ENCODE data around the gene INAFM1.
A peak's percentile ranks its signal among the peaks of the same experiment; 100 is the strongest.
"Not testable (repeated sequence)": the region's sequence is repeated elsewhere in the genome, so short reads cannot be mapped to it uniquely, and the experiment has no call there.

The INAFM1 gene

DNA sequence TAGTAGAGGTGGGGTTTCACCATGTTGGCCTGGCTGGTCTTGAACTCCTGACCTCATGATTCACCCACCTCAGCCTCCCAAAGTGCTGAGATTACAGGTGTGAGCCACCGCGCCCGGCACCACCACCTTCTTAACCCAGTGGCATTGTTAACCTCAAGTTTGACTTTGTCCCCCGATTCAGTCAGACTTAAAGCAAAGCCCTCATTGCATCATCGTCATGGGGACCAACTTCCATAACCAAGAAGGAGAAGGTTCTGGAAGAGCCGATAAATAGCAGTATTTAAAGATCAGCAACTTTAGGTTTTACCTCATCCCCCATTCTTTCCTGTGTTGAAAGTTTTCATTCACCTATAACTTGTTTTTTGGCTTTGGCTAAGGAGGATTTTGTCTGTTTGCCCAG lies 6.7 kb upstream of the INAFM1 start:
- no peak for DNase-seq

GRCh38 chr19:47269596-47269995 lies 5.1 kb upstream of the INAFM1 start:
- no peak for DNase-seq

- no peak for DNase-seq
These were observed 4.3 kb upstream of the INAFM1 start for GRCh38 chr19:47270408-47270807.

- DNase-seq: no peak
These were observed 2.7 kb upstream of the INAFM1 start for GRCh38 chr19:47271949-47272348.

DNA sequence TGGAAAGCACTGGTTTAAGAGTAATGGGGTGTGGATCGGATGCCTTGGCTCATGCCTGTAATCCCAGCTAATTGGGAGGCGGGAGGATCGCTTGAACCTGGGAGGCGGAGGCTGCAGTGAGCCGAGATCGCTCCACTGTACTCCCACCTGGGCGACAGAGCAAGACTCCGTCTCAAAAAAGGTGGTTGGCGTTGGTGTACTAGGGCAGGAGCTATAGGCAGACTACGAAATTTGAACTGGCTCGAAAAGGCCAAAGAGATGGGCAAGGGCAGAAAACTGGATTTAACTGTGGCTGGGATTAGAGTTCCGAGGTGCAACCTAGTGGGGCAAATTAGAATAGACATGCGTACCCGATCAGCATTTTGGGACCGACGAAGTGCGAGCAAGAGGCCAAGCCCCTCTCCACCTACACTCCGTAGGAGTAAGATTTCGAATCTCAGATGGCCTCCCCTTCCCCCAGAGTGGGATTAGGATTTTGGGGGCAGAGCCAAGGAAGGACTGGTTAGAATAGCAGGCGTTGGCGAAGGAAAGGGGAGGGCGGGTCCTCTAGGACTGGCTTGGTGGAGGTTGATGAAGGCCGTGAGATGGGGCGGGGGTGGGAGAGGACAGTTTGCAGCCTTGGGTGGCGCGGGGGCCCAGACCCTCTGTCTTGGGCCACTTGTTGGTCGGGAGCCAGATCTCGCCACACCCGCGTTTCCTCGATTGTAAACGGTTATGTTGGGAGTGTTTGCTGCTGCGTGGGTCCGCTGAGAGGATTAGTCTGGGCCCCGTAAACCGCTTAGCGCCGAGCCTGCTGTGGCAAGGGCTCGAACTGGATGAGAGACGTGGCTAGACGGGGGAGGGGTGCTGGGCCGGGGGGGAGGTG lies 2.0 kb upstream of the INAFM1 start:
- DNase-seq: no peak

DNA sequence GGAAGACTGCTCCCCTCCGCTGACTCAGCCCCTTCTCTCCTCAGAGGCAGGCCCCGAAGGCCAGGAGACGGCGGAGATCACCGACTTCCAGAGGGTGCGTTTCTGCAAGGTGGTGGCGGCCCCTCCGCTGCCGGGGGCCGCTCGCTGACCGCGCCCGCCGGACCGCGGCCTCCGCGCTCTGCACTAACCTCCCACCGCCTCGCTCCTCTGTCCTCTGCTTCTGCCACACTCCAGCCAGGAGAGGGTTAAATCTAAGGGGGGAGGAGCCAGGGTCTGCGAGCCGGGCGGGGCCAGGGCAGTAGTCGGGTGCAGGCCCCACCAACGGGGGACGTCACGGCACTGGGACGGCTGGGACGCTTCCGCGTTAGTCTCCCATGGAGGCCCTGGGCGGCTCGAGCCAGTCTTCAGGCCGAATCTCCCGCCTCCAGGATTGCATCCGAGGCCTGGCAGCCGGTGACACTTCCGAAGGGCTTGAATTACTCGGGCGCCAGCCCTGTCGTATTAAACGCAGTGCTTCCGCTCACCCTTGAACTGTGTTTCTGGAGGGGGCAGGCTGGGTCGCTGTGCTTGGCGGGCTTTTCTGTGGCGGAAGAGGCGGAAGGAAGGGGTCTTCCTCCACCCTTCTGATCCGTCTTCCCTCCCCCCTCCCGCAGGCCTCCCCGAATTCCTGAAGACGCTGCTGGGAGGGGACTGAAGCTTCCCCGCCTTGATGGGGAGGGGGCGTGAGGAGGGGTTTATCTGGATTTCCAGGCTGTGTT lies 1.2 kb upstream of the INAFM1 start:
- peak; percentile 78 to 96 (median 84) for DNase-seq

GRCh38 chr19:47274891-47275761 lies 441 bp downstream of the INAFM1 start:
- DNase-seq: no peak

- no peak for DNase-seq
These were observed 1.2 kb downstream of the INAFM1 start for GRCh38 chr19:47275791-47276461.

DNA sequence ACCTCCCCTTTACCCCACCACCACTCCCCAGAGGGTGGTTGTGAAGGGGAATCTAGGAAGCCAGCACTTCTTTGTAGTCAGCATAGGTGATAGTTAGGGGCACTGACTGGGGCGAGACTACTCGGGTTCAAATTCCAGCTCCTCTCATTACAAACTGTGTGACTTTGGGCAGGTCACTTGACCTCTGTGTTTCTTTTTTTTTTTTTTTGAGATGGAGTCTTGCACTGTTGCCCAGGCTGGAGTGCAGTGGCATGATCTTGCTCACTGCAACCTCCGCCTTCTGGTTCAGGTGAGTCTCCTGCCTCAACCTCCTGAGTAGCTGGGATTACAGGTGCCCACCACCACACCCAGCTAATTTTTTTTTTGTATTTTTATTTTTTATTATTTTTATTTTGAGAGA lies 1.8 kb downstream of the INAFM1 start:
- not testable (repeated sequence) for DNase-seq

GRCh38 chr19:47280183-47280797 lies 5.6 kb downstream of the INAFM1 start:
- peak in 4 of 5 experiments; percentile 17 to 62 (median 48) for DNase-seq

- no peak for DNase-seq
These were observed 8.8 kb downstream of the INAFM1 start for GRCh38 chr19:47283405-47284059.

DNA sequence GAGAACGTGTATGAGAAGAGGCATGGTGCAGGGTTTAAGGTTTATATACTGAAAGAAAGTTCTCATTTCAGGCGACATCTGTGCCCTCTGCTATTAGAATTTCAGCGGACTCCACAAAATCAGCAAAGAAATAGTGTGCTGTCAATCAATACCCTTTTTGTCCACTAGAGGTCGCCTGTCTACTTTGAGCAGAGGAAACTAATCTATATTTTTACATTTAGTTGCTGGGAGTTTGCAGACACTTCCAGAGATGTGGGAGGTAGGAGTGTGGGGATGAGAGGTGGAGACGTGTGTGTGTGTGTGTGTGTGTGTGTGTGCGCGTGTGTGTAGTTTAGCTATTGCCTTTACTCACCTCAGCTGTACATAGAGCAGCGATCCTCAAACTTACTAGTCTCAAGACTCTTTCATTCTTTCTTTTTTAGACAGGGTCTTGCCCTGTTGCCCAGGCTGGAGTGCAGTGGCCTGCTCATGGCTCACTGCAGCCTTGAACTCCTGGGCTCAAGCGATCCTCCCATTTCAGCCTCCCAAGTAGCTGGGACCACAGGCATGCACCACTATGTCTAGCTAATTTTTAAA lies 9.7 kb downstream of the INAFM1 start:
- peak in 2 of 5 experiments; percentile 24 to 61 for DNase-seq

- peak in 4 of 5 experiments; percentile 47 to 76 (median 61) for DNase-seq
These were observed 21.4 kb downstream of the INAFM1 start for GRCh38 chr19:47296036-47296435.

GRCh38 chr19:47300867-47301266 lies 26.2 kb downstream of the INAFM1 start:
- DNase-seq: not testable (repeated sequence)

DNA sequence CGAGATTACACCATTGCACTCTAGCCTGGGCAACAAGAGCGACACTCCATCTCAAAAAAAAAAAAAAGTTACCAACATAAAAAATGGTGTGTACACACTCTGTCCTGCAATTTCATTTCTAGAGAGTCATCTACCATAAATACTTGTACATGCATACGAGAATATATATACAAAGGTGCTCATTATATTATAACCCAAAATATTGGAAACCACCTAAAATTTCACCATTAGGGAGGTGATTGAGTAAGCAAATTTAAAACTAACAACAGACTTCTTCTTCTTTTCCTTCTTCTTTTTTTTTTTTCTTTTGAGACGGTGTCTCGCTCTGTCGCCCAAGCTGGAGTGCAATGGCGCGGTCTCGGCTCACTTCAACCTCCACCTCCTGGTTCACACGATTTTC lies 27.6 kb downstream of the INAFM1 start:
- DNase-seq: no peak

DNA sequence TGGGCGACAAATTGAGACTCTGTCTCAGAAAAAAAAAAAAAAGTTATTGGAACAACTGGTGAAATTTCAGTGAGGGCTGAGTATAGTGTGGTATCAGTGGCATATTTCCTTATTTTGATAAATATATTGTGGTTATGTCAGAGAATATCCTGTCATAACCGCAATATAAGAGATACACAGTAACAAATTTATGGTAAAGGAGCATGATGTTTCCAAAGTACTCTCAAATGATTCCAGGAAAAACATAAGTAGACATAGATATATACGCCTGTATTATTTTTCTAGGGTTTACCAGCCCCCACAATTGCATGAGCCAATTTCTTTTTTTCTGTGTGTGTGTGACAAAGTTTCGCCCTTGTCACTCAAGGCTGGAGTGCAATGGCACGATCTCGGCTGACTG lies 29.3 kb downstream of the INAFM1 start:
- DNase-seq: no peak

DNA sequence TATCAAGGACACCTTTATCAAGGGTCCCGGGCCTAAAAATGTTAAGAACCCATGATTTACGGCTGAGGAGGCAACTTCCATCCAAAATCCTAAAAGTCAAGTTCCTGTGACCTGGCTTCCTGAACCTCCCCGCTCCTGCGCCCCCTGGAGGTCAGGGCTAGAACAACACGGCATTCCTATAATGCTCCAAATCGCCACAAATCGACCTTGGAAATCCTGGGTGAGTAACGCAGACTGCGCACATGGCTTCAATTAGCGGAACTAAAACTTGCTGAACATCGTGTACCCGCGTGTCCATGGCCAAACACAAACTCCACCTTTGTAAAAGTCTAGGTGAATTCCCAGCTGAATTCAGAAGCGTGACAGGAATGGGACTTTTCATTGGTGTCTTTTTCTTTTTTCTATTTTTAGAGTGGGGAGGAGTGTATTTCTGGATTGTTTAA lies 30.6 kb downstream of the INAFM1 start:
- DNase-seq: peak; percentile 15 to 50 (median 38)

GRCh38 chr19:47306303-47306702 lies 31.6 kb downstream of the INAFM1 start:
- no peak for DNase-seq

DNA sequence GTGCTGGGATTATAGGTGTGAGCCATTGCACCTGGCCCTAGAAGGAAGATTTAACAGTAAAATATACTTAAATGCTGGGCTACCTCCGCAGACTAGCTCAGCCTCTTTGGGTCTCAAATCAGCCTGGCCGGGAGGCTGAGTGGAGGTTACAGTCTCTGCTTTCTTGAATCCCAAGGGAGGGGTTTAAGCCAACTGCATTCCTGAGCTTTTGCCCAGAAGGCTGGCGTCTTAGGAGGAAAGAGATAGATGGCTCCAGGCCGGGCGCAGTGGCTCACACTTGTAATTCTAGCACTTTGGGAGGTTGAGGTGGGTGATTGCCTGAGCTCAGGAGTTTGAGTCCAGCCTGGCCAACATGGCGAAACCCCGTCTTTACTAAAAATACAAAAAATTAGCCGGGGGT lies 34.4 kb downstream of the INAFM1 start:
- no peak for DNase-seq

DNA sequence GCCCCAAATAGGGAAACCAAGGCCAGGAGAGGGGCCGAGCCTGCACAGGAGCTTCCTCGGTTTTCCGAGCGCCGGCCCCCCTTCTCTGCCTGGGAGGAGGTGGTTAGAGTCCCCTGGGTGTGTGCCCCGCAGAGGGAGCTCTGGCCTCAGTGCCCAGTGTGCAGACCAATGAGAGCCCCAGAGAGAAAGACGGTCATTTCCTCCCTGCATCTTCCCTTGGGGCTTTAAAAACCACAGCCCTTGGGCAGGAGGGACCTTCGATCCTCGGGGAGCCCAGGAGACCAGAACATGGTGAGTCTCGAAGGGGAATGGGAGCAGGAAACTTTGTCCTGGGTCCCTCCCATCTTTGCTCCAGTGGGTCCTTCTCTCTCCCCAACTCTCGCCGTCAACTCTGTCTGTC lies 34.9 kb downstream of the INAFM1 start, which contains the start of gene C5AR1:
C5AR1 (plus strand) TSS at position 254 of the 400 bp plus-strand sequence; CDS start at position 289, 35 bp downstream.
- DNase-seq: no peak

DNA sequence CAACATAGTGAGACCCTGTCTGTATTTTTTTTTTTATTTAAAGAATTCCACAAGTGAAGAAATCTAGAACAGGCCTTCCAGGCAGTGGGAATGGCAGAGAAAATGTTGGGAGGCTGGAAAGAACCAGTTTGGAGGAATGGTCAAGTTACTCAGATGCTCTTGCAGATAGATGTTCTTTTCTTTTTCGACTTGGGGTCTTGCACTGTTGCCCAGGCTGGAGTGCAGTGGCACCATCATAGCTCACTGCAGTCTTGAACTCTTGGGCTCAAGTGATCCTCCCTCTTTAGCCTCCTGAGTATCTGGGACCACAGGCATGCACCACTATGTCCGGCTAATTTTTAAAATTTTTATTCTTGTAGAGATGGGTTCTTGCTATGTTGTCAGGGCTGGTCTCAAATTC lies 35.6 kb downstream of the INAFM1 start:
- DNase-seq: no peak

Measured in T-helper 2 cell (primary cell).